ENCODE results near the gene STX18.

DNA sequence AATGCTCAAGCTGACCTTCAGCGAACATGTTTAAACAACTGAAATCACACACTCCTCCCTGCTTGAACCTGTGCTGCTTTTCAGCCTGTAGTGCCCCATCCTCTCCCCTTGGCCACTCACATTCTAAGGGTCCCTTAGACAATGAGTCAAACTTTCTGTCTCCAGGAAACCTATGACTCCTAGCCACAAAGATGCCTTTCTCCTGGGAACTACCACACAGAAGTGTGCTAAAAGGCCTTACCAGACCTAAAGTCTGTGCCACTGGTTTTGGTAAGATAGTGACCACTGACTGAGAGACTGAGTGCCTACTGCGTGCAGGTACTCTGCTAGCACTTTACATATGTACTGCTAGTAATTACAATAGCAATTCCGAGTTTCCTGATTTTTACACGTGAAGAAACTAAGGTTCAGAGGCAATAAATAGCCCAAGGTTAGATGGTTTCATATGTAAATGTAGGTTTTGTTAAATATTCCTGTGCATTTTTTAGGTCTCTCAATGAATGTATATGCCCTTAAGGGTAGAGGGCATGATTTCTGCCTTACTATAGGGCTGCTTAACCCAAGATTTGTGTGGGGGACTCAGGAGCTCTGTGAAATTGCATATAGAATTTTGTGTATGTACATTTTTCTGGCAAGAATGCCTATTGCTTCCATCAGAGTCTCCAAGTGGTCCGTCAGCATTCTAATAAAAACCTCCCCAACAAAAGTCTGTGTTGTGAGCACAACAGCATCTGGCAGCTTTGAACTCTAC is 83.9 kb downstream of the STX18 start:
- TF ChIP-seq CTCF (IDR thresholded peaks at IDR 0.05) (no peak), EZH2 (IDR thresholded peaks at IDR 0.05) (no peak)

Measured in neural progenitor cell (in vitro differentiated cells).